ENCODE measurements around the gene CDK4.

CDK4 gene

GRCh38 chr12:57719777-57720605, 32.1 kb downstream of the CDK4 start:
- Histone ChIP-seq H3K4me3 (ENCODE audit: low read depth, low read length) (no peak overlapping the region), H3K27me3 (no peaks in the 10 kb centered on the region), H3K4me1 (no peaks in the 10 kb centered on the region), H3K9me3 (no peaks in the 10 kb centered on the region), H3K36me3 (peaks cover 23% of the 10 kb centered on the region)
- TF ChIP-seq CTCF (IDR thresholded peaks at IDR 0.05; ENCODE audit: low read depth, low read length), result no peak
- no peak for DNase-seq

GRCh38 chr12:57718641-57719528, 33.2 kb downstream of the CDK4 start:
- Histone ChIP-seq H3K4me1 (no peaks in the 10 kb centered on the region), H3K9me3 (no peaks in the 10 kb centered on the region), H3K27me3 (no peaks in the 10 kb centered on the region), H3K4me3 (ENCODE audit: low read depth, low read length) (no peak overlapping the region), H3K36me3 (peaks cover 23% of the 10 kb centered on the region)
- no peak for DNase-seq
- no peak for TF ChIP-seq CTCF (IDR thresholded peaks at IDR 0.05; ENCODE audit: low read depth, low read length)

- H3K4me3 ChIP-seq (ENCODE audit: low read depth, low read length), result no peak overlapping the region
- no peaks in the 10 kb centered on the region for H3K27me3 ChIP-seq
- H3K4me1 ChIP-seq, result no peaks in the 10 kb centered on the region
- H3K36me3 ChIP-seq, result peaks cover 23% of the 10 kb centered on the region
- no peak for DNase-seq
- H3K9me3 ChIP-seq, result no peaks in the 10 kb centered on the region
- TF ChIP-seq CTCF (IDR thresholded peaks at IDR 0.05; ENCODE audit: low read depth, low read length), result no peak
These were observed 34.1 kb downstream of the CDK4 start for GRCh38 chr12:57717846-57718640.

- Histone ChIP-seq H3K36me3 (peaks cover 23% of the 10 kb centered on the region), H3K27me3 (no peaks in the 10 kb centered on the region), H3K9me3 (no peaks in the 10 kb centered on the region), H3K4me3 (ENCODE audit: low read depth, low read length) (no peak overlapping the region), H3K4me1 (no peaks in the 10 kb centered on the region)
- no peak for DNase-seq
- no peak for TF ChIP-seq CTCF (IDR thresholded peaks at IDR 0.05; ENCODE audit: low read depth, low read length)
These were observed 35.0 kb downstream of the CDK4 start for GRCh38 chr12:57717131-57717530.

GRCh38 chr12:57716305-57716704, 35.8 kb downstream of the CDK4 start:
- H3K9me3 ChIP-seq, result no peaks in the 10 kb centered on the region
- H3K36me3 ChIP-seq, result peaks cover 23% of the 10 kb centered on the region
- H3K4me3 ChIP-seq (ENCODE audit: low read depth, low read length), result no peak overlapping the region
- no peak for DNase-seq
- no peaks in the 10 kb centered on the region for H3K4me1 ChIP-seq
- H3K27me3 ChIP-seq, result no peaks in the 10 kb centered on the region
- TF ChIP-seq CTCF (IDR thresholded peaks at IDR 0.05; ENCODE audit: low read depth, low read length), result no peak

Measured in BE2C (cell line).